HFFc6 (cell line): ENCODE data around the gene ADI1. TPM values are rescaled to one million over a fixed set of nuclear protein-coding genes. Genes with fewer than 3 reads are reported as not detected.

Source experiments
- DNase-seq: peaks from one replicate; pipeline ENCODE4 v3.0.0-alpha.2; 2018
- H3K27ac Mint-ChIP-seq: 2 replicates; pipeline ENCODE4 v1.8.0; 2020; ENCODE audit warnings: mild to moderate bottlenecking, mixed read lengths
- H3K27me3 Mint-ChIP-seq: 2 replicates; pipeline ENCODE4 v1.8.0; 2021; ENCODE audit warnings: mild to moderate bottlenecking, moderate library complexity, mixed read lengths; ENCODE audit not compliant: insufficient read depth
- H3K36me3 Mint-ChIP-seq: 2 replicates; pipeline ENCODE4 v1.8.0; 2021; ENCODE audit warnings: low read depth, mixed read lengths
- H3K4me1 Mint-ChIP-seq: 2 replicates; pipeline ENCODE4 v1.8.0; 2020; ENCODE audit warnings: low read depth, mixed read lengths
- H3K4me3 Mint-ChIP-seq: 2 replicates; pipeline ENCODE4 v1.8.0; 2020; ENCODE audit warnings: mild to moderate bottlenecking, moderate library complexity, mixed read lengths
- H3K9me3 Mint-ChIP-seq: 2 replicates; pipeline ENCODE4 v1.8.0; 2020; ENCODE audit warnings: mild to moderate bottlenecking, mixed read lengths
- total RNA-seq, 6 experiments: library from RNA; stranded (reverse); fragmentation: NEBNext Ultra II Directional; extraction: Animal tissue kit (Norgen Biotek cat#: 25700); gene quantifications; 2 replicates in 1 of 6; 3 replicates in 5 of 6; pipeline ENCODE4 v1.2.3, GENCODE V29; 2021
- TF ChIP-seq, protein P1 (sequence below): fragments of 200-600 bp; sonication (generic); IDR thresholded peaks from 2 replicates; pipeline ENCODE4 v1.5.0; 2021; ENCODE audit warnings: antibody characterized with exemption, mild to moderate bottlenecking

ADI1 gene
- total RNA-seq, 6 experiments from 2014 or later = 66.6 to 94.2 (median 75.5) TPM

- Mint-ChIP-seq H3K4me1 (peaks cover under 1% of the 10 kb centered on the region; the same call in 1 of the 2 replicates), H3K36me3 (peaks cover 14% of the 10 kb centered on the region), H3K4me3 (no peak overlapping the region), H3K27ac (no peak overlapping the region), H3K27me3 (no peaks in the 10 kb centered on the region; the same call in 1 of the 2 replicates), H3K9me3 (no peaks in the 10 kb centered on the region)
- TF ChIP-seq, protein P1, sequence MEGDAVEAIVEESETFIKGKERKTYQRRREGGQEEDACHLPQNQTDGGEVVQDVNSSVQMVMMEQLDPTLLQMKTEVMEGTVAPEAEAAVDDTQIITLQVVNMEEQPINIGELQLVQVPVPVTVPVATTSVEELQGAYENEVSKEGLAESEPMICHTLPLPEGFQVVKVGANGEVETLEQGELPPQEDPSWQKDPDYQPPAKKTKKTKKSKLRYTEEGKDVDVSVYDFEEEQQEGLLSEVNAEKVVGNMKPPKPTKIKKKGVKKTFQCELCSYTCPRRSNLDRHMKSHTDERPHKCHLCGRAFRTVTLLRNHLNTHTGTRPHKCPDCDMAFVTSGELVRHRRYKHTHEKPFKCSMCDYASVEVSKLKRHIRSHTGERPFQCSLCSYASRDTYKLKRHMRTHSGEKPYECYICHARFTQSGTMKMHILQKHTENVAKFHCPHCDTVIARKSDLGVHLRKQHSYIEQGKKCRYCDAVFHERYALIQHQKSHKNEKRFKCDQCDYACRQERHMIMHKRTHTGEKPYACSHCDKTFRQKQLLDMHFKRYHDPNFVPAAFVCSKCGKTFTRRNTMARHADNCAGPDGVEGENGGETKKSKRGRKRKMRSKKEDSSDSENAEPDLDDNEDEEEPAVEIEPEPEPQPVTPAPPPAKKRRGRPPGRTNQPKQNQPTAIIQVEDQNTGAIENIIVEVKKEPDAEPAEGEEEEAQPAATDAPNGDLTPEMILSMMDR = no peak
- no peak for DNase-seq
Observed at GRCh38 chr2:3453190-3453999, 65.9 kb downstream of the ADI1 start.

- no peak overlapping the region for H3K4me3 Mint-ChIP-seq
- H3K9me3 Mint-ChIP-seq = no peaks in the 10 kb centered on the region
- no peaks in the 10 kb centered on the region; the same call in 1 of the 2 replicates for H3K27me3 Mint-ChIP-seq
- no peak overlapping the region for H3K27ac Mint-ChIP-seq
- peaks cover 25% of the 10 kb centered on the region for H3K36me3 Mint-ChIP-seq
- TF ChIP-seq, protein P1 = no peak
- H3K4me1 Mint-ChIP-seq = peaks cover 6% of the 10 kb centered on the region; the same call in 1 of the 2 replicates
- no peak for DNase-seq
Observed at GRCh38 chr2:3451926-3452671, 67.2 kb downstream of the ADI1 start.

- no peaks in the 10 kb centered on the region; the same call in 1 of the 2 replicates for H3K27me3 Mint-ChIP-seq
Observed at GRCh38 chr2:3451169-3451568, 68.2 kb downstream of the ADI1 start.

DNA sequence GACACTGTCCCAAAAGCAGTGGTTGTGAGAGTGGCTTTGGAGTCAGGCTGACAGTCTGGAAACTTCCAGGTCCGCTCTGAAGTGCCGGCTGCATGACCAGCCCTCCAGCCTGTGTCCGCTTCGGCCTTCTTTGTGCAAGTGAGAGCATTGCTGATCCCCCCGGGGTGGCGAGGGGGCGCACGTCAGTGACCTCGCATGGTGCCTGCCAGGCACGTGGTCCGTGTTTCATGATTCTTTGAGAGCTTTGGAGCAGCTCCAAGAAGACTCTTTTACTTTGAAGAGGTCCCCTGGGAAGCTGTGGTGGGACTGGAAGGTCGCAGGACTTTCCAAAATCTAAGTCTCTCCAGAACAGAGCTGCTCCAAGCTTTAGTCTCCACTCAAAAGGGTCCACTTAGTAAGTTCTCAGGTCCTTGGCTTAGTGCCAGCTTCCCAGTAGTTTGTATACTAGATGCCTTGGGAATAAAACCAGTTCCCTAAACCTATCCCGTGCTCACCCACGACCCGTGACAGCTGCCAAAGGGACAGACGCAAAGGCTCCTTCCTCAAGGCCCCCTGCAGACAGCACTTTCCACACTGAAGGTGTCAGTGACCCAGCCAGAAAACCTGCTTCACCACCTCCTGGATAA, 68.8 kb downstream of the ADI1 start:
- TF ChIP-seq, protein P1 = no peak
- no peaks in the 10 kb centered on the region for H3K9me3 Mint-ChIP-seq
- no peak for DNase-seq
- H3K36me3 Mint-ChIP-seq = peaks cover 36% of the 10 kb centered on the region
- H3K4me3 Mint-ChIP-seq = no peak overlapping the region
- no peak overlapping the region for H3K27ac Mint-ChIP-seq
- H3K4me1 Mint-ChIP-seq = peaks cover 6% of the 10 kb centered on the region; the same call in 1 of the 2 replicates
- H3K27me3 Mint-ChIP-seq = no peaks in the 10 kb centered on the region; the same call in 1 of the 2 replicates

More at GRCh38 chr2:3451169-3451568, 68.2 kb downstream of the ADI1 start:
- Mint-ChIP-seq H3K9me3 (no peaks in the 10 kb centered on the region), H3K4me1 (peaks cover 6% of the 10 kb centered on the region; the same call in 1 of the 2 replicates), H3K27ac (peak overlapping the region; percentile 13; the same call in 1 of the 2 replicates), H3K4me3 (no peak overlapping the region), H3K36me3 (peaks cover 34% of the 10 kb centered on the region)
- TF ChIP-seq, protein P1 = no peak
- DNase-seq = no peak

DNA sequence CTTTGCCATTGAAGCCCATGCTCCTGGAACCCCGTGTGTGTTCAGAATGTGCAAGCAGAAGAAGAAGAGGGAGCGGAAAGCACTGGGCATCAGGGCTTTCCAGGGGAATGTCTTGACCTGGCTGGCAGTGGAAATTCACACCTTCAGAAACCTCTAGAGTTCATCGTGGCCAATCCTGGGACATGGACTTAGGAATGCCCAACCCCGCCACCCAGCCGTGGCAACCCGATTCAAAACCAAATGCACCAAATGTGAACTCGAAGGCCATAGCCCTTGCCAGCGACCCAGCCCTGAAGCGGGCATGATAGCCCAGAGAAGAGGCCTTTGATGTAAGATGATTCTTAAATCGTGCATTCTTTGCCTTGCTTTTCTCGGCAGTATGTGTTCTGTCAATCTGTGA, 69.4 kb downstream of the ADI1 start:
- Mint-ChIP-seq H3K27me3 (no peaks in the 10 kb centered on the region; the same call in 1 of the 2 replicates), H3K4me1 (peaks cover 6% of the 10 kb centered on the region; the same call in 1 of the 2 replicates), H3K4me3 (no peak overlapping the region), H3K27ac (no peak overlapping the region), H3K9me3 (no peaks in the 10 kb centered on the region), H3K36me3 (peaks cover 41% of the 10 kb centered on the region)
- DNase-seq = no peak
- TF ChIP-seq, protein P1 = no peak
